Bronchial epithelial cell (primary cell): ENCODE data around the gene MRPS25. TPM values are rescaled to one million over a fixed set of nuclear protein-coding genes. Genes with fewer than 3 reads are reported as not detected.

Source experiments
- DNase-seq: peaks from one replicate; pipeline ENCODE4 v3.0.0-alpha.2; 2010; ENCODE audit warnings: low read depth
- FAIRE-seq: peaks from 2 replicates; lab custom pipeline; 2011; peaks lifted over from hg19 to GRCh38; lab: Jason Lieb, UNC
- H3K27me3 ChIP-seq: 2 replicates; pipeline ENCODE4 v1.5.1; 2011; ENCODE audit warnings: low read length; ENCODE audit not compliant: control insufficient read depth, insufficient read depth
- H3K36me3 ChIP-seq: 2 replicates; pipeline ENCODE4 v1.5.1; 2011; ENCODE audit warnings: low read length; ENCODE audit not compliant: control insufficient read depth, insufficient read depth
- H3K4me3 ChIP-seq: 2 replicates; pipeline ENCODE4 v1.5.1; 2011; ENCODE audit warnings: mild to moderate bottlenecking, low read depth, low read length, control low read depth
- total RNA-seq: library from RNA; depleted of rRNA; stranded (reverse); fragments of >200 nt; gene quantifications from 2 replicates; pipeline ENCODE4 v1.2.1, GENCODE V29; 2014
- TF ChIP-seq, protein P1 (sequence below): IDR thresholded peaks from 2 replicates; pipeline ENCODE4 v1.5.1; 2011; ENCODE audit warnings: mild to moderate bottlenecking, moderate library complexity, low read length, control low read depth, inconsistent platforms; ENCODE audit not compliant: insufficient read depth, severe bottlenecking

The MRPS25 gene
- total RNA-seq, 1 donor from 2014 or later = 11.1 TPM

DNA sequence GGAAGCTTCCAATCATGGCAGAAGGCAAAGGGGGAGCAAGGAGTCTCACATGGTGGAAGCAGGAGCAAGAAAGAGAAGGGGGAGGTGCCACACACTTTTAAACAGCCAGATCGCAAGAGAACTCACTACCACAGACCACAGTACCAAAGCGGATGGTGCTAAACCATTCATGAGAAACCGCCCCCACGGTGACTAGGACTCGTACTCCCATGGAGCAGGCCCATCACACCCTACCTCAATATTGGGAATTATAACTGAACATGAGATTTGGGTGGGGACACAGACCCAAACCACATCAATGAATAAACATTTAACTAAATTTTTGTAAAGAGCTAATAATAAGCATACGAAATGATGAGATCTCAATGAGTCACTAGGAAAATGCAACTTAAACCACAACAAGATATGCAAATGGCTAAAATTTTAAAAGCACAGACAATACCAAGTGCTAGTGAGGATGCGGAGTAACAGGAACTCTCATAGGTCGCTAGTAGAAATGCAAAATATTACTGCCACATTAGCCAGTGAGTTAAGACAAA lies 10.0 kb downstream of the MRPS25 start:
- Histone ChIP-seq H3K27me3 (no peaks in the 10 kb centered on the region), H3K4me3 (no peak overlapping the region), H3K36me3 (peaks cover 24% of the 10 kb centered on the region)
- DNase-seq (no peak), FAIRE-seq (no peak)
- TF ChIP-seq, protein P1, sequence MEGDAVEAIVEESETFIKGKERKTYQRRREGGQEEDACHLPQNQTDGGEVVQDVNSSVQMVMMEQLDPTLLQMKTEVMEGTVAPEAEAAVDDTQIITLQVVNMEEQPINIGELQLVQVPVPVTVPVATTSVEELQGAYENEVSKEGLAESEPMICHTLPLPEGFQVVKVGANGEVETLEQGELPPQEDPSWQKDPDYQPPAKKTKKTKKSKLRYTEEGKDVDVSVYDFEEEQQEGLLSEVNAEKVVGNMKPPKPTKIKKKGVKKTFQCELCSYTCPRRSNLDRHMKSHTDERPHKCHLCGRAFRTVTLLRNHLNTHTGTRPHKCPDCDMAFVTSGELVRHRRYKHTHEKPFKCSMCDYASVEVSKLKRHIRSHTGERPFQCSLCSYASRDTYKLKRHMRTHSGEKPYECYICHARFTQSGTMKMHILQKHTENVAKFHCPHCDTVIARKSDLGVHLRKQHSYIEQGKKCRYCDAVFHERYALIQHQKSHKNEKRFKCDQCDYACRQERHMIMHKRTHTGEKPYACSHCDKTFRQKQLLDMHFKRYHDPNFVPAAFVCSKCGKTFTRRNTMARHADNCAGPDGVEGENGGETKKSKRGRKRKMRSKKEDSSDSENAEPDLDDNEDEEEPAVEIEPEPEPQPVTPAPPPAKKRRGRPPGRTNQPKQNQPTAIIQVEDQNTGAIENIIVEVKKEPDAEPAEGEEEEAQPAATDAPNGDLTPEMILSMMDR = no peak

DNA sequence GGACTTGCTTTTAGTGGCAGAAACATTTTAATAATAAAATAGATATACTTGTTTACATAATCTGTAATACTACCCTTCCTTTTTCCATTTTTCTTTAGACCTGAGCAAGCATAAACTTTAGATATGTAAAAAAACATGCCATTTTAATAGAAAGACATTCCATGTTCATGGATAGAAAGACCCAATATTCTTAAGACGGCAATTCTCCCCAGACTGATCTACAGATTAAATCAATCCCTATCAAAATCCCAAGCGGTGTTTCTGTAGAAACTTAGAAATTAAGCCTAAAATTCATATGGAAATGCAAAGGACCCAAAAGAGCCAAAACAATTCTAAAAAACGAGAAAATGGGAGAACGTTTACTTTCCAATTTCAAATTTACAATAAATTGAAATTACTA lies 11.6 kb downstream of the MRPS25 start:
- FAIRE-seq = no peak
- DNase-seq = no peak
- Histone ChIP-seq H3K27me3 (no peaks in the 10 kb centered on the region), H3K36me3 (peaks cover 24% of the 10 kb centered on the region), H3K4me3 (no peak overlapping the region)
- TF ChIP-seq, protein P1 = no peak

DNA sequence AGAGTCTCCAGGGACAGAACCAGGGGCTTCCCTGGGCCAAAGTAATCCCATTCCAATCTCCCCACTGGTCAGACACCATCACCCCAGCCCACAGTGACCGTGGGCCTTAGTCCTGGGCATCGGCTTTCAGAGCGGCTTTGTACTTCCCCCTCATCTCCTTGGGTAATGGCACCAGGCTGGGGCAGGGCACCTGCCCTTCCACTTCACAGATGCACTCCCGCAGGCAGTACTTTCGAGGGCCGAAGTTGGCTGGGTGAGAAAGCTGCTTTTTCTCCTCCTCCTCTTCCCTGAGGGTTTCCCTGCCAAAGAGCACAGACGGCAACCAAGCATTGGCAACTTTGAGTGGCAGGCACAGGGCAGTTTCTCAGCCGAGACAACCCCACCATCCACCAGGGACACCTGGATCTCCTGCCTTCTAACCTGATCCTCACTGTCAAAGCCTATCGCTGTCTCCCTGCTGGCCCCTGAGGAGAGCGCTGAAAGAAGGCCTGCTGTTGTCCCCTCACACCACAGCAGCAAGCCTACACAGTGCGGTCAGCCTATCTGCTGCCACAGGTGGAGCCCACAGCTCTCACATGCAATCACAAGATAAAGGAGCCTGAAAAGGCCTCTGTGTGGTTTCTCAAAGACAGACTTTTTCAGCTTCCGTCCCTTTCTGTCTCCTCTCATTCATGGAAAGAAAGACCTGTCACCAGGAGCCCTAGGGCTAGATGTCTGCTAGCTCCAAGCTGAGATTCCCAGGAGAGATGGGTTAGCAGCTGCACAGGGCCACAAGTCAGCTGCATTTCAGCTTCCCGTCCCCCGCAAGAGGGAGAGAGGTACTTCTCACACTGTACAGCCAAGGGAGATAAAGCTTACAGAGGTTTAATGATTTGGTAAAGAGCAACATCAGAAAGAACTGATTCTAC lies 12.5 kb downstream of the MRPS25 start:
- TF ChIP-seq, protein P1 = no peak
- FAIRE-seq (no peak), DNase-seq (no peak)
- Histone ChIP-seq H3K4me3 (no peak overlapping the region), H3K27me3 (no peaks in the 10 kb centered on the region), H3K36me3 (peaks cover 22% of the 10 kb centered on the region)

DNA sequence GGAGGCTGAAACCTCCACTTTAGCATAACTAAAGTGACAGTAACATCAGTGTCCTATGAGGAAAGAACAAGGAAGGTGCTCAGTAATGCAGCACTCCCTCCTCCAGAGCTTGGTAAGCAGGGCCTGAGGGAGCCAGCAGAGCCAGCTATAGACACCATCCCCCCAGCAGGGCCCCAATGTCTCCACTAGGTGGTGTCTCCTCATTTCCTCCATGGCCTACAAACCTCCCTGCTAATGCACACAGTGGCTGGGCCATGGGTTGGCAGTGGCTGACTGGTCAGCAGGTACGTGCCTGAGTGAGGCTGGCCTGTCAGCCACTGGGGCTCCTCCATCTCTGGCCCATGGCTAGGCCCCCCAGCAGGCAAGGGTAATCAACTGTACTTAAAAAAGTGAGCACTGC lies 13.6 kb downstream of the MRPS25 start:
- TF ChIP-seq, protein P1 = peak; percentile 86
- FAIRE-seq = no peak
- peaks cover 17% of the 10 kb centered on the region for H3K36me3 ChIP-seq
- DNase-seq = peak; percentile 50
- no peaks in the 10 kb centered on the region for H3K27me3 ChIP-seq
- no peak overlapping the region for H3K4me3 ChIP-seq

DNA sequence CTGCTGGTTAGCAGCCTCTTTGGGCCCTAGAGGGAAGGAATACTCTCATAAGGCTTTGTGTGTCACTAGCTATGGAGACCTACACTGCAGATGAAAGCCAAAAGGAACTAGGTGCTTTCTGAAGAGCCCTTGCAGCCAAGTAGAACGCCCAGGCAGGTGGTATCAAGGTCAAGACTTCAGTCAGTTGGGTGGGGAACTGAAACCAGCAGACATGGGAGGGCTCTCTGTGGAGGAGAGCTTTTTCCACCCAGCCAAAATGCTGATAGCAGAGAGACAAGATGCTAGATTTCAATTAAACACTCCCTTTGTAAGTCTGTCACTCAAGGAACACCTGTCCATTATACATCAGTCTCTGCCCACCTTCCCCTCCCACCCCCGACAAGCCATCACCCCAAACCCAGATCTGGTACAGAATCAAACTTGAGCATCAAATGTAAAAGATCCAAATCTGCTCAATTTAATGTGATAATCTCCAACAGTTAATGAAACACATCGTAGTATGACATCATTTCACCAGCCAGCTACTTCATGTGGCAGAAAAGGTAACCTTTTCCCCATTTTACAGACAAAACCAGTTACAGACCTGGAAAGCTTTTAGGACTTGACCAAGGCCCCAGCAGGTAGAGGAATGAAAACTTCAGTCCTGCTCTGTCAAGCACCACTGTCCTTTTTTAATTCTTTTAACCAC lies 14.6 kb downstream of the MRPS25 start:
- TF ChIP-seq, protein P1 = no peak
- Histone ChIP-seq H3K4me3 (no peak overlapping the region), H3K36me3 (peaks cover 18% of the 10 kb centered on the region), H3K27me3 (no peaks in the 10 kb centered on the region)
- DNase-seq (no peak), FAIRE-seq (no peak)
